ENCODE measurements around the gene PIK3CG.
A peak's percentile ranks its signal among the peaks of the same experiment; 100 is the strongest.
"Not testable (repeated sequence)": the region's sequence is repeated elsewhere in the genome, so short reads cannot be mapped to it uniquely, and the experiment has no call there.

Gene PIK3CG

GRCh38 chr7:106865130-106866041 is at the start of gene PIK3CG:
Gene PIK3CG (plus strand): TSS chr7:106865282. CDS start chr7:106867562, 2,280 bp downstream.
- no peak for DNase-seq

- DNase-seq = no peak
Measured at GRCh38 chr7:106817098-106817497, 48.0 kb upstream of the PIK3CG start.

- no peak for DNase-seq
Measured at GRCh38 chr7:106818736-106819135, 46.3 kb upstream of the PIK3CG start.

- no peak for DNase-seq
Measured at GRCh38 chr7:106819546-106819945, 45.5 kb upstream of the PIK3CG start.

GRCh38 chr7:106820321-106821217 is 44.5 kb upstream of the PIK3CG start:
- no peak for DNase-seq

- no peak for DNase-seq
Measured at GRCh38 chr7:106823631-106824030, 41.5 kb upstream of the PIK3CG start.

DNA sequence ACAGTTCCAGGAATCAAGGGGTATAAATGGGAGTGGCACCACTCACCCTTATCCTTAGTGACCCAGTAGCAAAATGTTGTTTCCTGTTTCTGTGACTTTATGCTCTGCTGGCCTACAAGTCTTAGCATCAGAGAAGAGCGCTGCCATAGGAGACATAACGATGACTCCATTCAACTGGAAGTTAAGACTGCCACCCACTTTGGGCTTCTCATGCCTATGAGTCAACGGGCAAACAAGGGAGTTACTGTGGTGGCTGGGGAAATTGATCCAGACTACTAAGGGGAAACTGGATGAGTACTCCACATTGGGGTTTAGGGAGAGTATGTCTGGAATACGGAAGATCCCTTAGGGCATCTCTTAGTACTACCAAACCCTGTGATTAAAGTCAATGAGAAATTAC is 40.6 kb upstream of the PIK3CG start:
- no peak for DNase-seq

DNA sequence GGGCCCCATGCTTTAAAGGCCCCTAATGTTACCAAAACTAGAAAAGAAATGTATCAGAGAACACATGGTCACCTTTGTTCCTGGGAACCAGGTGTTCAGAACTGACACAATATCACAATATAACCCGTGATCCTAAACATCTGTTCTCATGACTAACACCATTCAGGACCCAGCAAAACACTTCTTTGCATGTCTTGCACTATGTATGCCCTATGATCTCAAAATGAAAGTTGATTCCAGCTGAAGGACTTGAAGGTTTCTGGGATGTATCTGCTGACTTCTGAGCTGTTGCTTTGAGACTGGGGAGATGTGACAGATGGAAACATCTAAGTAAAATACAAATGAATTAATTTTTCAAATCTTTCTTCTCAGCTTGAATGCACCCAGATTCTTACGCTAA is 37.5 kb upstream of the PIK3CG start:
- no peak for DNase-seq

GRCh38 chr7:106829496-106829895 is 35.6 kb upstream of the PIK3CG start:
- no peak for DNase-seq

- not testable (repeated sequence) for DNase-seq
Measured at GRCh38 chr7:106830896-106831295, 34.2 kb upstream of the PIK3CG start.

DNA sequence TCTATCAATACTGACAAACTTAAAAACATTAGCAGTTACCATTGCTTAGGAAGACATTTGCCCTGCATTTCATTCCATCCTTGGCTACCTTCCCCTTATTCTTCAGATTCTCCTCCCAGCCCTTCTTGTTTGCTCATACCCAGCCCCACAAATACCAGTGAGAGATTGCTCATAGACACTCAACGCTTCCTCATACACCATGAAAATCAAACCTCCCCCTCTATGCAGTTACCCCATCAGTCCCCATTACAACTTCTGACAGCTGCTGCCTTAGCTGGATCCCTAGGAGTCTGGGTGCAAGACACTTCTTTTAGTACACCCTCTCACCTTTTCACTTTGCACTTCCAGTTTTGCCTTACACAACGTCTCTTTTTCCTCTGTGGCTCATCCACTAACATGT is 28.3 kb upstream of the PIK3CG start:
- DNase-seq = no peak

- no peak for DNase-seq
Measured at GRCh38 chr7:106839511-106839910, 25.6 kb upstream of the PIK3CG start.

GRCh38 chr7:106840342-106840741 is 24.7 kb upstream of the PIK3CG start:
- peak; percentile 42 for DNase-seq

DNA sequence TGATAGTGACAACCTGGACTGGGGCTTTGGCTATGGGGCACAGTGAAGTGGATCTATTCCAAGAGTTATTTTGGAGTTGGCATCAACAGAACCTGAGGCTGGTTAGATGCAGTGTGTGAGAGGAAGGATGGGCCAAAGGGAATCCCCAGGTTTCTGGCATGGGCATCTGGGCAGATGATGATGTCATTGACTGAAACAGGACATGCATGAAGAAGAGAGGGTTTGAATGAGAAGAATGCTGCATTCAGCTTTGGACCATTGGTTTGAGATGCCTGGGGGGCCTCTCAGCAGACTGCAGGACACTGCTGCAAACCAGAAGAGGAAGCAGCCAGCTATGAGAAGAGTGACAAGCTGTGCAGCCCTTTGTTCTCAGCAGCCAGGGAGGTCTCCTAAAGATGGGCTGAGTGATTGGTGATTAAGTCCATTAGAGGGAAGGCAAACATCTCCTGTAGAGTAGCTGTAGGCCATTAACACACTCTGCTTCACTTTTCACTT is 23.1 kb upstream of the PIK3CG start:
- DNase-seq = no peak

GRCh38 chr7:106844279-106844997 is 20.6 kb upstream of the PIK3CG start:
- no peak for DNase-seq

GRCh38 chr7:106848049-106848448 is 17.0 kb upstream of the PIK3CG start:
- no peak for DNase-seq

DNA sequence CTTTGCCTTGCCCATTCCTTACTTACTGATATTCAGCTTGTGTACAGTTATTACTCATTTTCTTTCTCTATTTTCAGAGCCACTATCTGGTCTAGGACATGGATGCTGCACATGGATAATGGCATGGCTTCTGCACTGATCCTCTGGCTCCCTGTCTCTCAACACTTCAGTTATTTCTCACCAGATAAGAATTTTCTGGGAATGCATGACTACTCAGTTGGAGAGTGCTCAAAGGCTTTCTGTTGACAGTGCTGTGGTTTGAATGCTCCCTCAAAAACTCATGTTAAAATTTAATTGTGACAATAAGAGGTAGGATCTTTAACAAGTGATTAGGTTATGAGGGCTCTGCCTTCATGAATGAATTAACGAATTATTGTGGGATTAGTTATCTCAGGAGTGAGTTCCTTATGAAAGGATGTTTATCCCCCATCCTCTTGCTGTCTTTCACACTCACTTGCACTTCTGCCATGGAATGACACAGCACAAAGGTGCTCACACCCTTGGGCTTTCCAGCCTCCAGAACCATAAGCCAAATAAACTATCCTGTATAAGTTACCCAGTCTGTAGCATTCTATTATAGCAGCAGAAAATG is 16.1 kb upstream of the PIK3CG start:
- DNase-seq = peak; percentile 54

DNA sequence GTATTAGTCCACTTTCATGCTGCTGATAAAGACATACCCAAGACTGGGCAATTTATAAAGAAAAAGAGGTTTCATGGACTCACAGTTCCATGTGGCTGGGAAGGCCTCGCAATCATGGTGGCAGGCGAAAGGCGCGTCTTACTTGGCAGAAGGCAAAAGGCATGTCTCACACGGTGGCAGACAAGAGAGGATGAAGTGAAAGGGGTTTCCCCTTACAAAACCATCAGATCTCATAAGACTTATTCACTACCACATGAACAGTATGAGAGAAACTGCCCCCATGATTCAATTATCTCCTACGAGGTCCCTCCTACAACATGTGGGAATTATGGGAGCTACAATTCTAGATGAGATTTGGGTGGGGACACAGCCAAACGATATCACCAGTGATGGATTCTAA is 13.4 kb upstream of the PIK3CG start:
- DNase-seq = not testable (repeated sequence)

- DNase-seq = no peak
Measured at GRCh38 chr7:106853250-106853908, 11.7 kb upstream of the PIK3CG start.

- DNase-seq = no peak
Measured at GRCh38 chr7:106855540-106856132, 9.4 kb upstream of the PIK3CG start.

Data from NCI-H226 (cell line).